Sigmoid colon (tissue), 4 donors: ENCODE measurements around the gene FGFBP1.

Experiments used
- EP300 ChIP-seq, 4 donors: sonication (generic); formaldehyde crosslinking; IDR thresholded peaks; one replicate each; pipeline ENCODE4 v1.6.1; 2017; ENCODE audit warnings: antibody characterized with exemption in 4 of 4
- POLR2A ChIP-seq, 2 donors: fragments of 450-650 bp; IDR thresholded peaks; one replicate each; pipeline ENCODE4 v1.6.1; 2016; ENCODE audit warnings: antibody characterized with exemption in 2 of 2, mild to moderate bottlenecking in 2 of 2, moderate library complexity in 2 of 2
- POLR2AphosphoS5 ChIP-seq, 4 donors: sonication (generic); formaldehyde crosslinking; IDR thresholded peaks; one replicate each; pipeline ENCODE4 v1.6.1; 2017; ENCODE audit warnings: antibody characterized with exemption in 4 of 4
- TF ChIP-seq, protein P1 (sequence below), 4 experiments: fragments of 450-650 bp in 3 of 4; fragments of 200-600 bp in 1 of 4; IDR thresholded peaks; one replicate each; pipeline ENCODE4 v1.5.1; 2016 to 2019; ENCODE audit warnings: antibody characterized with exemption in 4 of 4, mild to moderate bottlenecking in 3 of 4, moderate library complexity in 2 of 4

- TF ChIP-seq, protein P1, sequence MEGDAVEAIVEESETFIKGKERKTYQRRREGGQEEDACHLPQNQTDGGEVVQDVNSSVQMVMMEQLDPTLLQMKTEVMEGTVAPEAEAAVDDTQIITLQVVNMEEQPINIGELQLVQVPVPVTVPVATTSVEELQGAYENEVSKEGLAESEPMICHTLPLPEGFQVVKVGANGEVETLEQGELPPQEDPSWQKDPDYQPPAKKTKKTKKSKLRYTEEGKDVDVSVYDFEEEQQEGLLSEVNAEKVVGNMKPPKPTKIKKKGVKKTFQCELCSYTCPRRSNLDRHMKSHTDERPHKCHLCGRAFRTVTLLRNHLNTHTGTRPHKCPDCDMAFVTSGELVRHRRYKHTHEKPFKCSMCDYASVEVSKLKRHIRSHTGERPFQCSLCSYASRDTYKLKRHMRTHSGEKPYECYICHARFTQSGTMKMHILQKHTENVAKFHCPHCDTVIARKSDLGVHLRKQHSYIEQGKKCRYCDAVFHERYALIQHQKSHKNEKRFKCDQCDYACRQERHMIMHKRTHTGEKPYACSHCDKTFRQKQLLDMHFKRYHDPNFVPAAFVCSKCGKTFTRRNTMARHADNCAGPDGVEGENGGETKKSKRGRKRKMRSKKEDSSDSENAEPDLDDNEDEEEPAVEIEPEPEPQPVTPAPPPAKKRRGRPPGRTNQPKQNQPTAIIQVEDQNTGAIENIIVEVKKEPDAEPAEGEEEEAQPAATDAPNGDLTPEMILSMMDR (IDR thresholded peaks at IDR 0.05), result no peak
- TF ChIP-seq EP300 (IDR thresholded peaks at IDR 0.05), result no peak
- no peak for TF ChIP-seq POLR2AphosphoS5 (IDR thresholded peaks at IDR 0.05)
- no peak for TF ChIP-seq POLR2A (IDR thresholded peaks at IDR 0.05)
Observed at GRCh38 chr4:15925830-15926229, 12.7 kb downstream of the FGFBP1 start.
